A673 (cell line): ENCODE measurements around the gene CASP2. TPM values are rescaled to one million over a fixed set of nuclear protein-coding genes. Genes with fewer than 3 reads are reported as not detected.

Source experiments
- BruUV-seq: library from RNA; stranded (reverse); fragments of 400-500 nt; replicated peaks from 2 replicates; lab custom pipeline; 2021; lab: Mats Ljungman, UMichigan
- CTCF ChIA-PET: fragments of 300-600 bp; sonication (Branson Sonifier 250); formaldehyde crosslinking; loops from one replicate; lab custom pipeline; 2022; ENCODE audit warnings: antibody characterized with exemption; lab: Charles Lee
- POLR2A ChIA-PET: fragments of 300-600 bp; sonication (Branson Sonifier 250); formaldehyde crosslinking; loops from one replicate; lab custom pipeline; 2022; ENCODE audit warnings: antibody characterized with exemption; ENCODE audit not compliant: low non-redundant PET; lab: Charles Lee
- DNase-seq: peaks from one replicate; pipeline ENCODE4 v3.0.0-alpha.2; 2015; ENCODE audit warnings: low spot score
- H3K27ac ChIP-seq: fragments of 200-600 bp; sonication (generic); 2 replicates; pipeline ENCODE4 v1.5.1; 2016; ENCODE audit warnings: mixed run types, low read depth, mild to moderate bottlenecking, mixed read lengths, antibody characterized with exemption, low read length; ENCODE audit not compliant: poor library complexity, severe bottlenecking
- H3K27me3 ChIP-seq: fragments of 200-600 bp; sonication (generic); replicated peaks from 2 replicates; pipeline ENCODE4 v1.6.1; 2017; ENCODE audit warnings: mixed run types, low read depth, mild to moderate bottlenecking, mixed read lengths, antibody characterized with exemption, low read length; ENCODE audit not compliant: insufficient read depth, poor library complexity
- H3K36me3 ChIP-seq: fragments of 200-600 bp; sonication (generic); 2 replicates; pipeline ENCODE4 v1.6.1; 2016; ENCODE audit warnings: mixed run types, mild to moderate bottlenecking, mixed read lengths, antibody characterized with exemption, low read length; ENCODE audit not compliant: insufficient read depth, poor library complexity, severe bottlenecking
- H3K4me1 ChIP-seq: fragments of 200-600 bp; sonication (generic); 2 replicates; pipeline ENCODE4 v1.6.1; 2017; ENCODE audit warnings: mixed run types, mild to moderate bottlenecking, mixed read lengths, antibody characterized with exemption, low read length; ENCODE audit not compliant: insufficient read depth, poor library complexity, severe bottlenecking
- H3K4me3 ChIP-seq: fragments of 200-600 bp; sonication (generic); 2 replicates; pipeline ENCODE4 v1.5.1; 2016; ENCODE audit warnings: low read depth, mixed run types, mild to moderate bottlenecking, mixed read lengths, low read length; ENCODE audit not compliant: poor library complexity, severe bottlenecking
- H3K9me3 ChIP-seq: fragments of 200-600 bp; sonication (generic); 2 replicates; pipeline ENCODE4 v1.6.1; 2016; ENCODE audit warnings: mixed run types, low read depth, mild to moderate bottlenecking, mixed read lengths, antibody characterized with exemption, low read length; ENCODE audit not compliant: poor library complexity, severe bottlenecking
- CTCF ChIP-seq: fragments of 300-800, 200-600 bp; sonication (generic); conservative IDR thresholded peaks from 2 replicates; pipeline ENCODE4 v1.5.1; 2017; ENCODE audit warnings: low read depth, mild to moderate bottlenecking, antibody characterized with exemption, low read length, moderate library complexity, mixed read lengths
- EZH2 ChIP-seq: fragments of 200-600 bp; sonication (generic); IDR thresholded peaks from 2 replicates; pipeline ENCODE4 v1.6.1; 2017; ENCODE audit warnings: borderline replicate concordance, low read depth, mild to moderate bottlenecking, mixed read lengths, antibody characterized with exemption, low read length; ENCODE audit not compliant: poor library complexity, severe bottlenecking
- intact Hi-C: fragments of 100-400 bp; cut with micrococcal nuclease; formaldehyde crosslinking; loops from one replicate; pipeline ENCODE4 v1.10.0; 2022; ENCODE audit not compliant: unreplicated experiment
- total RNA-seq: library from RNA; stranded (reverse); gene quantifications from 2 replicates; pipeline ENCODE4 v1.2.3, GENCODE V29; 2021

The CASP2 gene
- total RNA-seq, 1 experiment from 2014 or later: 76.8 TPM

- ChIA-PET POLR2A (no interaction called here), CTCF (no interaction called here)
- no peak for TF ChIP-seq EZH2
- no peak for TF ChIP-seq CTCF
- intact Hi-C loops: no loop called here
- Histone ChIP-seq H3K36me3 (no peaks in the 10 kb centered on the region), H3K4me3 (no peak within 1 kb of the TSS), H3K27ac (no peak within 1 kb of the TSS), H3K4me1 (peaks cover 7% of the 10 kb centered on the region), H3K27me3 (no peaks in the 10 kb centered on the region), H3K9me3 (no peaks in the 10 kb centered on the region)
- no TSS peak for BruUV-seq
- no peak for DNase-seq
These were observed 3.3 kb upstream of the CASP2 start, which contains the start of gene TMEM139 for GRCh38 chr7:143284591-143285469. TSS of gene TMEM139 (plus strand) at chr7:143284958. CDS start at chr7:143285958, 1,000 bp downstream.

GRCh38 chr7:143285470-143285778 lies 2.7 kb upstream of the CASP2 start:
- DNase-seq: no peak
- no peak overlapping the region for H3K4me3 ChIP-seq
- ChIA-PET CTCF (no interaction called here), POLR2A (no interaction called here)
- H3K27ac ChIP-seq: no peak overlapping the region
- peaks cover 9% of the 10 kb centered on the region for H3K4me1 ChIP-seq
- H3K27me3 ChIP-seq: no peaks in the 10 kb centered on the region
- no peaks in the 10 kb centered on the region for H3K9me3 ChIP-seq
- H3K36me3 ChIP-seq: no peaks in the 10 kb centered on the region
- TF ChIP-seq CTCF: no peak
- no peak for TF ChIP-seq EZH2
- intact Hi-C loops: no loop called here
- BruUV-seq: no TSS peak

GRCh38 chr7:143285806-143286521 lies 2.2 kb upstream of the CASP2 start:
- TF ChIP-seq EZH2: no peak
- TF ChIP-seq CTCF: no peak
- Histone ChIP-seq H3K27me3 (no peaks in the 10 kb centered on the region), H3K27ac (no peak overlapping the region), H3K36me3 (no peaks in the 10 kb centered on the region), H3K9me3 (no peaks in the 10 kb centered on the region), H3K4me3 (no peak overlapping the region), H3K4me1 (peaks cover 14% of the 10 kb centered on the region)
- intact Hi-C loops: no loop called here
- POLR2A ChIA-PET: no interaction called here
- BruUV-seq: no TSS peak
- no peak for DNase-seq
- CTCF ChIA-PET: no interaction called here
